C4-2B (cell line): Measurements from ENCODE around the gene UBR2.

Experiments
- H3K27ac ChIP-seq: fragments of 450-650 bp; 2 replicates; pipeline ENCODE4 v1.5.1; 2017
- ZFX ChIP-seq: fragments of 450-650 bp; IDR thresholded peaks from 2 replicates; pipeline ENCODE4 v1.6.1; 2017
- TF ChIP-seq, protein P1 (sequence below): fragments of 450-650 bp; conservative IDR thresholded peaks from 2 replicates; pipeline ENCODE4 v1.5.1; 2017; ENCODE audit warnings: mild to moderate bottlenecking

UBR2 gene

GRCh38 chr6:42679358-42679757 lies 115.5 kb downstream of the UBR2 start:
- H3K27ac ChIP-seq, result no peak overlapping the region
- TF ChIP-seq, protein P1, sequence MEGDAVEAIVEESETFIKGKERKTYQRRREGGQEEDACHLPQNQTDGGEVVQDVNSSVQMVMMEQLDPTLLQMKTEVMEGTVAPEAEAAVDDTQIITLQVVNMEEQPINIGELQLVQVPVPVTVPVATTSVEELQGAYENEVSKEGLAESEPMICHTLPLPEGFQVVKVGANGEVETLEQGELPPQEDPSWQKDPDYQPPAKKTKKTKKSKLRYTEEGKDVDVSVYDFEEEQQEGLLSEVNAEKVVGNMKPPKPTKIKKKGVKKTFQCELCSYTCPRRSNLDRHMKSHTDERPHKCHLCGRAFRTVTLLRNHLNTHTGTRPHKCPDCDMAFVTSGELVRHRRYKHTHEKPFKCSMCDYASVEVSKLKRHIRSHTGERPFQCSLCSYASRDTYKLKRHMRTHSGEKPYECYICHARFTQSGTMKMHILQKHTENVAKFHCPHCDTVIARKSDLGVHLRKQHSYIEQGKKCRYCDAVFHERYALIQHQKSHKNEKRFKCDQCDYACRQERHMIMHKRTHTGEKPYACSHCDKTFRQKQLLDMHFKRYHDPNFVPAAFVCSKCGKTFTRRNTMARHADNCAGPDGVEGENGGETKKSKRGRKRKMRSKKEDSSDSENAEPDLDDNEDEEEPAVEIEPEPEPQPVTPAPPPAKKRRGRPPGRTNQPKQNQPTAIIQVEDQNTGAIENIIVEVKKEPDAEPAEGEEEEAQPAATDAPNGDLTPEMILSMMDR, result no peak

- no peak for TF ChIP-seq ZFX
- TF ChIP-seq, protein P1, result no peak
- no peak overlapping the region for H3K27ac ChIP-seq
Measured at GRCh38 chr6:42688281-42688680, 124.5 kb downstream of the UBR2 start.

GRCh38 chr6:42689371-42689770 lies 125.5 kb downstream of the UBR2 start:
- no peak for TF ChIP-seq ZFX
- TF ChIP-seq, protein P1, result no peak
- H3K27ac ChIP-seq, result no peak overlapping the region

GRCh38 chr6:42690151-42690702 lies 126.4 kb downstream of the UBR2 start:
- no peak overlapping the region for H3K27ac ChIP-seq
- TF ChIP-seq, protein P1, result no peak
- TF ChIP-seq ZFX, result no peak

GRCh38 chr6:42690872-42691271 lies 127.0 kb downstream of the UBR2 start:
- H3K27ac ChIP-seq, result no peak overlapping the region

GRCh38 chr6:42692137-42692911 lies 128.5 kb downstream of the UBR2 start:
- TF ChIP-seq, protein P1, result no peak
- no peak for TF ChIP-seq ZFX
- H3K27ac ChIP-seq, result no peak overlapping the region

More at GRCh38 chr6:42690872-42691271, 127.0 kb downstream of the UBR2 start:
- TF ChIP-seq ZFX, result no peak
- TF ChIP-seq, protein P1, result no peak

DNA sequence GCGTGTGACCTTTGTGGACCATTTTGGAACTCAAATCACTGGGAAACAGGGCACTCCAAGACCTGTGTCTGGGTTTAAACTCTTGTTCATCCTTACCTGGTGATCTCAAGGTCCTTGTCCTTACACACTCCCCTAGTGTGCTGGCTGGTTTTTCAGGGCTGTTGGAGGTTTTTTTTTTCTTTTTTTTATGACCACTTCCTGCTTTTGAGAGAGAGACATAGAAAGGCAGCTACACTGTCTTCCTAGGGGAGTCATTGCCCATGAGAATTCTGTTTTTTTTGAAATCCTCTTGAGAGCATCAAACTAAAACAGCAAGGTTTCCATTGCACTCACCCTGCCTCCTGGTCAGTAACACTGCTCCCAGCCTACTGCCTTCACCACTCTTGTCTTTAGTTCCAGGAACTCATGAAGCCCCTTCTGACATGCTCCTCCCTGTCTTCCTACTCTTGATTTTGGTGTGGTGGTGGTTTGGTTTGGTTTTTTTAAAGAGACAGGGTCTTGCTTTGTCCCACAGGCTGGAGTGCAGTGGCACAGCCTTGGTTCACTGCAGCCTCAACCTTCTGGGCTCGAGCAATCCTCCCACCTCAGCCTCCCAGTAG lies 130.0 kb downstream of the UBR2 start:
- H3K27ac ChIP-seq, result no peak overlapping the region

More for the DNA sequence above, 130.0 kb downstream of the UBR2 start:
- TF ChIP-seq, protein P1, result no peak
- no peak for TF ChIP-seq ZFX
